BLaER1 (cell line): Measurements from ENCODE around the gene PDSS2.
"Not testable (repeated sequence)": the region's sequence is repeated elsewhere in the genome, so short reads cannot be mapped to it uniquely, and the experiment has no call there.

ENCODE experiments used
- H3K27ac ChIP-seq: shearing (Covaris generic); formaldehyde crosslinking; 2 replicates; pipeline ENCODE4 v1.8.1; 2022
- H3K27me3 ChIP-seq: shearing (Covaris generic); formaldehyde crosslinking; 2 replicates; pipeline ENCODE4 v1.8.1; 2022
- H3K36me3 ChIP-seq: shearing (Covaris generic); formaldehyde crosslinking; 2 replicates; pipeline ENCODE4 v1.8.1; 2022
- H3K4me1 ChIP-seq: shearing (Covaris generic); formaldehyde crosslinking; 2 replicates; pipeline ENCODE4 v1.8.1; 2022
- H3K4me2 ChIP-seq: shearing (Covaris generic); formaldehyde crosslinking; 2 replicates; pipeline ENCODE4 v1.8.1; 2022
- H3K4me3 ChIP-seq: shearing (Covaris generic); formaldehyde crosslinking; 2 replicates; pipeline ENCODE4 v1.8.1; 2022
- H3K9ac ChIP-seq: shearing (Covaris generic); formaldehyde crosslinking; 2 replicates; pipeline ENCODE4 v1.8.1; 2022
- H3K9me3 ChIP-seq: shearing (Covaris generic); formaldehyde crosslinking; 2 replicates; pipeline ENCODE4 v1.8.1; 2022
- H4K20me1 ChIP-seq: shearing (Covaris generic); formaldehyde crosslinking; 2 replicates; pipeline ENCODE4 v1.8.1; 2022
- Cebpa-rat ChIP-seq: shearing (Covaris generic); IDR thresholded peaks from 2 replicates; pipeline ENCODE4 v1.8.1; 2022

The PDSS2 gene

GRCh38 chr6:107383705-107384104, 75.7 kb downstream of the PDSS2 start:
- no peaks in the 10 kb centered on the region for H4K20me1 ChIP-seq
- no peak for TF ChIP-seq Cebpa-rat
- no peak overlapping the region for H3K4me2 ChIP-seq
- H3K4me1 ChIP-seq: no peaks in the 10 kb centered on the region
- peaks cover 2% of the 10 kb centered on the region; the same call in 1 of the 2 replicates for H3K36me3 ChIP-seq
- peaks cover 14% of the 10 kb centered on the region for H3K9me3 ChIP-seq
- no peak overlapping the region for H3K27ac ChIP-seq
- no peaks in the 10 kb centered on the region for H3K27me3 ChIP-seq
- H3K9ac ChIP-seq: no peak overlapping the region
- H3K4me3 ChIP-seq: no peak overlapping the region

- Histone ChIP-seq H3K27me3 (no peaks in the 10 kb centered on the region), H3K4me1 (no peaks in the 10 kb centered on the region), H3K4me3 (no peak overlapping the region), H3K36me3 (peaks cover 6% of the 10 kb centered on the region; the same call in 1 of the 2 replicates), H3K27ac (no peak overlapping the region), H4K20me1 (no peaks in the 10 kb centered on the region), H3K9me3 (peaks cover 10% of the 10 kb centered on the region), H3K4me2 (no peak overlapping the region), H3K9ac (no peak overlapping the region)
- TF ChIP-seq Cebpa-rat: no peak
These were observed 85.1 kb downstream of the PDSS2 start for GRCh38 chr6:107374264-107374663.

GRCh38 chr6:107369493-107369892, 89.9 kb downstream of the PDSS2 start:
- no peak overlapping the region for H3K4me3 ChIP-seq
- no peaks in the 10 kb centered on the region for H4K20me1 ChIP-seq
- TF ChIP-seq Cebpa-rat: no peak

GRCh38 chr6:107368471-107368870, 90.9 kb downstream of the PDSS2 start:
- Histone ChIP-seq H4K20me1 (no peaks in the 10 kb centered on the region), H3K9me3 (peaks cover 13% of the 10 kb centered on the region), H3K27me3 (no peaks in the 10 kb centered on the region), H3K27ac (no peak overlapping the region), H3K4me3 (no peak overlapping the region), H3K4me2 (no peak overlapping the region), H3K4me1 (no peaks in the 10 kb centered on the region), H3K36me3 (peaks cover 7% of the 10 kb centered on the region), H3K9ac (no peak overlapping the region)
- no peak for TF ChIP-seq Cebpa-rat

More at GRCh38 chr6:107369493-107369892, 89.9 kb downstream of the PDSS2 start:
- Histone ChIP-seq H3K36me3 (no peaks in the 10 kb centered on the region), H3K9ac (no peak overlapping the region), H3K4me2 (no peak overlapping the region), H3K4me1 (no peaks in the 10 kb centered on the region), H3K9me3 (peaks cover 3% of the 10 kb centered on the region), H3K27ac (no peak overlapping the region), H3K27me3 (no peaks in the 10 kb centered on the region)

GRCh38 chr6:107364173-107364572, 95.2 kb downstream of the PDSS2 start:
- H3K27ac ChIP-seq, H4K20me1 ChIP-seq, H3K4me3 ChIP-seq, H3K4me2 ChIP-seq, H3K4me1 ChIP-seq, H3K27me3 ChIP-seq, H3K9ac ChIP-seq: not testable (repeated sequence)
- Histone ChIP-seq H3K36me3 (peaks cover 21% of the 10 kb centered on the region), H3K9me3 (peaks cover 27% of the 10 kb centered on the region)

DNA sequence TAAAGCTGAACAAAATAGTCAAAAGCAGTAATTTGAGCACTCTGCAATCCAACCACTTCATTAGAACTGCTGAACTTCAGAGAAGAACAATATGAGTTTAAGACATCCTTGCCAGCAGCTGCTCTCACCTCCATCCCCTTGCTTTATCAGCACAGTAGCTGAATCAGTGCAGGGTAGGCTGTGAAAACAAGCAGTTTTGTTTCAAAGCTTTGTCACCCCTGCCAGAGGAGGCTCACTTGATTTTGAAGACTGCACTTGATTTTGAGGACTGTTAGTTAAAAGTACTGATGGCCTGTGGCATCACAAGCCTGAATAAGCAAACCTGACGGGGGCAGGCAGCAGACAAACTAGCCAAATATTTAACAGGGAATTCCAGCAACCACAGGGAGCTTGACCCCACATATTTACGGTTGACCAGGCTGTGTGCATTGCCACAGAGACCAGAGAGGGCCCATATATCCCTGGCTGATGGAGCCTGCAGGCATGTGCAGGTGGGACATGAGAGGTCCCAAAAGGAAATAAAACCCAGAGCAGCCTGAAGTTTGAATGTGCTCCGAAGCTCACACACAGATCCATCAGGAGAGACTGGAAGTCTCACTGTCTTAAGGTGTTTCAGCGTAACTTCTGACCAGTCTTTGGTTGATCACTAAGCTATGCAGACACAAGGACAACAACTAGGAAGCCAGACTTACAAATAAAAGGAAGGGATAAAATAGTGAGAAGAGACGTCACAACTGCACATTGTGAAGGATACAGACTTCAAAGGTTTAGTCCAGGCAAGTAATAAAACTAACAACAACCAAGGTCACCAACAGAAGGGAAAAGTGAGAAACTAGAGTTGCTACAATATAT, 97.4 kb downstream of the PDSS2 start:
- Histone ChIP-seq H3K4me1 (no peaks in the 10 kb centered on the region), H3K4me2 (no peak overlapping the region), H3K4me3 (no peak overlapping the region), H3K27me3 (no peaks in the 10 kb centered on the region), H3K9me3 (peaks cover 27% of the 10 kb centered on the region), H4K20me1 (no peaks in the 10 kb centered on the region), H3K27ac (no peak overlapping the region), H3K9ac (no peak overlapping the region), H3K36me3 (peaks cover 21% of the 10 kb centered on the region)
- no peak for TF ChIP-seq Cebpa-rat

DNA sequence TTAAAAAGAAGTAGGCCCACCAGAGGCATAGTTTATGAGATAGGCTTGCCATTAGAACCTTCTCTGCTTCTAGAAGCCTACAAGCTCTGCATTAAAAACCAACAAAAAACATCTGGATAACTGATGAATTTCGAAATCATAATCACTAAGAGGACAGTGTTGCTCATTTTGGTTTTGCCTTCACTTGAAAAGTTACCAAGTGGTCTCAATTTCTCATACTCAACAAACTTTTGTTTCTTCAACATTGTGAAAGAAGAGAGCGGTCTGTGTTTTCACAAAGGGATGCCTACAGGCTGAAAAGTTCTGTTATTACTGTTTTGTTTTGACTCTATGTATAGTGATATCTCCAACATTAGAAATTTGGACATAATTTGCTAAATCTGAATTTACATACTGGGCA, 98.9 kb downstream of the PDSS2 start:
- Histone ChIP-seq H3K9me3 (peaks cover 27% of the 10 kb centered on the region), H3K9ac (no peak overlapping the region), H4K20me1 (no peaks in the 10 kb centered on the region), H3K36me3 (peaks cover 21% of the 10 kb centered on the region), H3K4me1 (no peaks in the 10 kb centered on the region), H3K27me3 (no peaks in the 10 kb centered on the region), H3K27ac (no peak overlapping the region), H3K4me3 (no peak overlapping the region), H3K4me2 (no peak overlapping the region)
- no peak for TF ChIP-seq Cebpa-rat

GRCh38 chr6:107357842-107358241, 101.5 kb downstream of the PDSS2 start:
- no peak overlapping the region for H3K9ac ChIP-seq
- H3K4me2 ChIP-seq: no peak overlapping the region
- H3K36me3 ChIP-seq: peaks cover 8% of the 10 kb centered on the region
- no peaks in the 10 kb centered on the region for H3K27me3 ChIP-seq
- no peak overlapping the region for H3K27ac ChIP-seq
- peaks cover 8% of the 10 kb centered on the region for H3K9me3 ChIP-seq
- H3K4me1 ChIP-seq: no peaks in the 10 kb centered on the region
- peak; percentile 63; the same call in 1 of the 2 replicates for TF ChIP-seq Cebpa-rat
- no peak overlapping the region for H3K4me3 ChIP-seq
- no peaks in the 10 kb centered on the region for H4K20me1 ChIP-seq

GRCh38 chr6:107357031-107357430, 102.3 kb downstream of the PDSS2 start:
- Histone ChIP-seq H4K20me1 (no peaks in the 10 kb centered on the region), H3K27me3 (no peaks in the 10 kb centered on the region), H3K4me2 (no peak overlapping the region), H3K27ac (no peak overlapping the region), H3K4me1 (no peaks in the 10 kb centered on the region), H3K9ac (no peak overlapping the region), H3K9me3 (peaks cover 2% of the 10 kb centered on the region), H3K4me3 (no peak overlapping the region), H3K36me3 (peaks cover 3% of the 10 kb centered on the region; the same call in 1 of the 2 replicates)
- TF ChIP-seq Cebpa-rat: no peak

- no peaks in the 10 kb centered on the region for H3K27me3 ChIP-seq
- H4K20me1 ChIP-seq: no peaks in the 10 kb centered on the region
- no peak overlapping the region for H3K27ac ChIP-seq
- TF ChIP-seq Cebpa-rat: no peak
- no peaks in the 10 kb centered on the region for H3K36me3 ChIP-seq
- no peak overlapping the region for H3K4me2 ChIP-seq
- no peak overlapping the region for H3K4me3 ChIP-seq
- H3K9me3 ChIP-seq: no peaks in the 10 kb centered on the region
- no peaks in the 10 kb centered on the region for H3K4me1 ChIP-seq
- no peak overlapping the region for H3K9ac ChIP-seq
These were observed 103.7 kb downstream of the PDSS2 start for GRCh38 chr6:107355659-107356058.
